Endothelial cell of umbilical vein (primary cell): ENCODE results near the gene TRMT44. TPM values are rescaled to one million over a fixed set of nuclear protein-coding genes. Genes with fewer than 3 reads are reported as not detected.

Experiments
- BruUV-seq: library from RNA; stranded (reverse); fragments of 400-500 nt; replicated peaks from 2 replicates; lab custom pipeline; 2021; lab: Mats Ljungman, UMichigan
- CTCF ChIA-PET: fragments of 300-600, 350-600 bp; sonication (Branson Sonifier 250); formaldehyde crosslinking; loops from one replicate; lab custom pipeline; 2021; ENCODE audit warnings: antibody characterized with exemption, inconsistent platforms; lab: Charles Lee
- POLR2A ChIA-PET: fragments of 300-600, 350-600 bp; sonication (Branson Sonifier 250); formaldehyde crosslinking; loops from one replicate; lab custom pipeline; 2021; ENCODE audit warnings: antibody characterized with exemption, inconsistent platforms; lab: Charles Lee
- DNase-seq: peaks from one replicate; pipeline ENCODE4 v3.0.0-alpha.2; 2011; ENCODE audit warnings: low read depth, low spot score
- FAIRE-seq: peaks from 2 replicates; lab custom pipeline; 2011; peaks lifted over from hg19 to GRCh38; lab: Jason Lieb, UNC
- H2AFZ ChIP-seq: 2 replicates; pipeline ENCODE4 v1.6.0; 2012; ENCODE audit warnings: low read depth, low read length, control low read depth, inconsistent platforms
- H3K27ac ChIP-seq: 2 replicates; pipeline ENCODE4 v1.5.1; 2011; ENCODE audit warnings: low read depth, mild to moderate bottlenecking, control low read depth, low read length, moderate library complexity; ENCODE audit not compliant: insufficient read depth
- H3K27me3 ChIP-seq, 2 experiments: 2 replicates each; pipeline versions ENCODE4 v1.6.0 to v1.6.1; 2011; ENCODE audit warnings: low read length in 2 of 2, mixed read lengths in 1 of 2; ENCODE audit not compliant: control insufficient read depth in 2 of 2, insufficient read depth in 2 of 2
- H3K36me3 ChIP-seq, 2 experiments: 2 replicates in 1 of 2; 3 replicates in 1 of 2; pipeline ENCODE4 v1.5.1; 2011; ENCODE audit warnings: low read length in 2 of 2, mild to moderate bottlenecking in 1 of 2, moderate library complexity in 1 of 2; ENCODE audit not compliant: control insufficient read depth in 2 of 2, insufficient read depth in 2 of 2; ENCODE audit errors: extremely low read depth in 1 of 2
- H3K4me1 ChIP-seq: 3 replicates; pipeline ENCODE4 v1.5.1; 2011; ENCODE audit warnings: mild to moderate bottlenecking, low read length; ENCODE audit not compliant: control insufficient read depth, insufficient read depth; ENCODE audit errors: extremely low read depth
- H3K4me2 ChIP-seq: 2 replicates; pipeline ENCODE4 v1.6.1; 2011; ENCODE audit warnings: low read length, control low read depth, mixed read lengths; ENCODE audit not compliant: insufficient read depth
- H3K4me3 ChIP-seq, 3 experiments: fragments of 200-600 bp in 1 of 3; sonication (generic), shearing (Covaris generic) in 1 of 3; replicated peaks in 1 of 3; 2 replicates each; pipeline ENCODE4 v1.5.1; 2011 to 2016; ENCODE audit warnings: control low read depth in 3 of 3, low read length in 3 of 3, mild to moderate bottlenecking in 2 of 3, inconsistent platforms in 1 of 3, low read depth in 1 of 3, moderate library complexity in 1 of 3; ENCODE audit not compliant: insufficient read depth in 1 of 3
- H3K79me2 ChIP-seq: 2 replicates; pipeline ENCODE4 v1.6.0; 2012; ENCODE audit warnings: low read length, inconsistent platforms; ENCODE audit not compliant: control insufficient read depth, insufficient read depth
- H3K9ac ChIP-seq: replicated peaks from 2 replicates; pipeline ENCODE3; 2011; ENCODE audit warnings: low read length, control low read depth; ENCODE audit not compliant: insufficient read depth; ENCODE audit errors: extremely low read depth
- H3K9me1 ChIP-seq: replicated peaks from 3 replicates; pipeline ENCODE4 v1.6.0; 2011; ENCODE audit warnings: mild to moderate bottlenecking, low read length; ENCODE audit not compliant: control insufficient read depth, insufficient read depth; ENCODE audit errors: extremely low read depth
- H3K9me3 ChIP-seq: replicated peaks from 2 replicates; pipeline ENCODE4 v1.5.1; 2012; ENCODE audit warnings: low read length, inconsistent platforms; ENCODE audit not compliant: control insufficient read depth, insufficient read depth
- H4K20me1 ChIP-seq: replicated peaks from 2 replicates; pipeline ENCODE3; 2011; ENCODE audit warnings: mild to moderate bottlenecking, low read length; ENCODE audit not compliant: control insufficient read depth, insufficient read depth; ENCODE audit errors: extremely low read depth
- CTCF ChIP-seq, 2 donors: IDR thresholded peaks; 1 replicate in 1 of 2; 2 replicates in 1 of 2; pipeline ENCODE4 v1.5.1; 2011; ENCODE audit warnings: low read length in 2 of 2, mild to moderate bottlenecking in 2 of 2, moderate library complexity in 2 of 2, control low read depth in 1 of 2, inconsistent platforms in 1 of 2, low read depth in 1 of 2; ENCODE audit not compliant: insufficient read depth in 1 of 2; ENCODE audit errors: extremely low read depth in 1 of 2
- EZH2 ChIP-seq: IDR thresholded peaks from 2 replicates; pipeline ENCODE4 v1.6.1; 2012; ENCODE audit warnings: borderline replicate concordance, low read depth, mild to moderate bottlenecking, moderate library complexity, low read length, inconsistent platforms; ENCODE audit not compliant: severe bottlenecking
- FOS ChIP-seq: IDR thresholded peaks from 2 replicates; pipeline ENCODE4 v1.6.1; 2011; ENCODE audit warnings: mild to moderate bottlenecking, low read length, moderate library complexity, borderline replicate concordance; ENCODE audit not compliant: insufficient read depth
- GATA2 ChIP-seq: IDR thresholded peaks from 2 replicates; pipeline ENCODE4 v1.7.0; 2011; ENCODE audit warnings: low read depth, mild to moderate bottlenecking, moderate library complexity, mixed read lengths, low read length; ENCODE audit not compliant: insufficient read length, insufficient read depth
- JUN ChIP-seq: IDR thresholded peaks from 2 replicates; pipeline ENCODE4 v1.6.1; 2011; ENCODE audit warnings: borderline replicate concordance, low read depth; ENCODE audit not compliant: insufficient read length, insufficient read depth
- MAX ChIP-seq: IDR thresholded peaks from 2 replicates; pipeline ENCODE4 v1.6.1; 2011; ENCODE audit not compliant: insufficient read depth, insufficient read length
- MYC ChIP-seq: IDR thresholded peaks from one replicate; pipeline ENCODE4 v1.6.1; 2011; ENCODE audit warnings: mild to moderate bottlenecking, low read depth, low read length
- POLR2A ChIP-seq: IDR thresholded peaks from 2 replicates; pipeline ENCODE4 v1.6.1; 2012; ENCODE audit warnings: low read depth, mild to moderate bottlenecking, control low read depth, low read length
- POLR2AphosphoS5 ChIP-seq: IDR thresholded peaks from 2 replicates; pipeline ENCODE4 v1.6.1; 2012; ENCODE audit warnings: low read depth, mild to moderate bottlenecking, control low read depth, low read length, moderate library complexity; ENCODE audit not compliant: insufficient read depth
- dilution Hi-C: fragments of 300-500 bp; cut with MboI; formaldehyde crosslinking; loops from one replicate; pipeline ENCODE4 v1.15.0; 2019; ENCODE audit warnings: low sequenced_read_pairs; ENCODE audit not compliant: extremely low pct_ligation_motif_present
- intact Hi-C: fragments of 100-400 bp; cut with micrococcal nuclease; formaldehyde crosslinking; loops from one replicate; pipeline ENCODE4 v1.10.0; 2022
- polyA plus RNA-seq, 4 experiments: library from polyadenylated mRNA; depleted of rRNA in 3 of 4; stranded (reverse) in 3 of 4; unstranded in 1 of 4; fragments of >200 nt; gene quantifications; 2 replicates each; pipeline versions ENCODE4 v1.2.1 to v1.2.3, GENCODE V29; 2011 to 2012; ENCODE audit warnings: missing spikeins in 1 of 4
- total RNA-seq: library from RNA; stranded (reverse); gene quantifications from 2 replicates; pipeline ENCODE4 v1.2.3, GENCODE V29; 2021

Gene TRMT44
- total and polyA plus RNA-seq, 2 donors (not counting 3 experiments of a cell fraction or from before 2014, with no cell fraction given) = 10.4 to 17.3 TPM

- no peaks in the 10 kb centered on the region for H3K27me3 ChIP-seq
- H3K27ac ChIP-seq = no peak overlapping the region
- no peak for FAIRE-seq
- POLR2A ChIA-PET = no interaction called here
- H2AFZ ChIP-seq = no peak overlapping the region
- no peak for DNase-seq
- TF ChIP-seq FOS (no peak), MAX (no peak), CTCF (IDR thresholded peaks at IDR 0.05; ENCODE audit: extremely low read depth in 1 of 2, insufficient read depth in 1 of 2, low read depth in 1 of 2, low read length in 2 of 2) (no peak), EZH2 (no peak), POLR2AphosphoS5 (no peak), MYC (no peak), GATA2 (no peak), POLR2A (no peak), JUN (no peak)
- H4K20me1 ChIP-seq = no peaks in the 10 kb centered on the region
- H3K9ac ChIP-seq = no peak overlapping the region
- intact Hi-C loops (no loop called here), dilution Hi-C loops (no loop called here)
- H3K9me1 ChIP-seq = no peaks in the 10 kb centered on the region
- no peak overlapping the region for H3K4me3 ChIP-seq
- BruUV-seq = no TSS peak
- no peaks in the 10 kb centered on the region for H3K9me3 ChIP-seq
- CTCF ChIA-PET = no interaction called here
- no peaks in the 10 kb centered on the region for H3K79me2 ChIP-seq
- no peak overlapping the region for H3K4me2 ChIP-seq
- H3K4me1 ChIP-seq = no peaks in the 10 kb centered on the region
- H3K36me3 ChIP-seq = peaks cover 2 to 14% of the 10 kb centered on the region in 2 experiments
These were observed 32.8 kb downstream of the TRMT44 start for GRCh38 chr4:8473198-8473919.
